KOPT-K1 (cell line): Measurements from ENCODE around the gene CDHR2.
A peak's percentile ranks its signal among the peaks of the same experiment; 100 is the strongest.
"Not testable (repeated sequence)": the region's sequence is repeated elsewhere in the genome, so short reads cannot be mapped to it uniquely, and the experiment has no call there.

Source experiments
- H3K27ac ChIP-seq: fragments of 200-600 bp; sonication (generic); 2 replicates; pipeline ENCODE4 v1.5.1; 2016; ENCODE audit warnings: antibody characterized with exemption, mild to moderate bottlenecking, low read depth, low read length; ENCODE audit not compliant: poor library complexity, severe bottlenecking
- H3K36me3 ChIP-seq: fragments of 200-600 bp; sonication (generic); 2 replicates; pipeline ENCODE4 v1.5.1; 2017; ENCODE audit warnings: antibody characterized with exemption, mild to moderate bottlenecking, low read length, moderate library complexity; ENCODE audit not compliant: insufficient read depth
- H3K9me3 ChIP-seq: fragments of 200-600 bp; sonication (generic); 2 replicates; pipeline ENCODE4 v1.5.1; 2017; ENCODE audit warnings: antibody characterized with exemption, low read length, mild to moderate bottlenecking; ENCODE audit not compliant: insufficient read depth, poor library complexity, severe bottlenecking

The CDHR2 gene

GRCh38 chr5:176543428-176544182 lies 5.5 kb upstream of the CDHR2 start:
- Histone ChIP-seq H3K36me3 (no peaks in the 10 kb centered on the region), H3K27ac (peak overlapping the region; percentile 90), H3K9me3 (no peaks in the 10 kb centered on the region)

GRCh38 chr5:176545388-176545736 lies 3.8 kb upstream of the CDHR2 start:
- H3K27ac ChIP-seq: no peak overlapping the region

DNA sequence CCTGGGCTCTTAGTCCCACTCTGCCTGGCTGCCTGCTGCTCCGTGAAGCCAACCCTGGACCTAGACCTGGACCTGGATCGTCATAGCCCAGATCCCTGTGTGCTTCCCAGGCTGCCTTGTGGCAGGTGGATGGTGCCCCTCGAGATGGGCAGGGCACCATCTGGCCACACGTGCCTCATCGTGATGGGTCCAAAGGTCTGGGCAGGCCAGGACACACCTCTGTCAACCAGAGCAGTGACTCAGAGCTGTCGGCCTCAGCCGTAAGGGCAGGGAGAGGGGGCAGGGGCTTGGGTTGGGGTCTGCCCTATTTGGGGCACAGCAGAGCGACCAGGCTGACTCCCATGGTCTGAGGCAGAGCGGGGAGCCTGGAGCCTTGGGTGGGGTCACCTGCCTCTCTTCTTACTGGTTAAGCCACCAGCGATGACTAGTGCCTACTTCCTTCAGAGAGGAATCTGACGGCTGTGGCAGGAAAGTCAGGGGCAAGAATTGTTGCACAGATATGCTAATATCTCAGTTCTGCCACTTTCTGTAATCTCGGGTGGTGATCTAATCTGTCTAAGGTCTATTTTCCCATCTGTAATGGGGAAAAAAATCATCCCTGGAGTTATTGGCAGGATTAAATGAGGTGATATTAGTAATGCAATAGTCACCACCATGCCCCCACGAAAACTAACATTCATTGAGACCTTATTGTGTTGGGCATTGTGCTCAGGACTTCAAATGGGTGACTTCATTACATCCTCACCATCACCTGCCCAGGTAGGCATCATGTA lies 3.2 kb upstream of the CDHR2 start:
- H3K27ac ChIP-seq: no peak overlapping the region
- no peaks in the 10 kb centered on the region for H3K36me3 ChIP-seq
- no peaks in the 10 kb centered on the region for H3K9me3 ChIP-seq

More at GRCh38 chr5:176545388-176545736, 3.8 kb upstream of the CDHR2 start:
- Histone ChIP-seq H3K9me3 (no peaks in the 10 kb centered on the region), H3K36me3 (no peaks in the 10 kb centered on the region)

DNA sequence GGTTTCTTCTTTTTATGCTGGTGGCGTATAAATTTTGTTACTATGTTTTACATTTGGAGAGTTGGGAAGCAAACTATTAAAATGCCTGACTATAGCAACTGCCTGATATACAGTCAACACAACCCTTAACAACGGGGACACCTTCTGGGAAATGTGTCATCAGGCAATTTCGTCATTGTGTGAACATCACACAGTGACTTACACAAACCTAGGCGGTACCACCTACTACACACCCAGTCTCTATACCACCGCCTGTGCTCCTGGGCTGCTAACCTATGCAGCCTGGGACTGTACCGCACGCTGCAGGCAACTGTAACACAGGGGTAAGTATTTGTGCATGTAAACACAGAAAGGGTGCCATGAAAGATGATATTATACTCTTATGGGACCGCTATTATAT lies 1.3 kb upstream of the CDHR2 start:
- no peak overlapping the region for H3K27ac ChIP-seq
- no peaks in the 10 kb centered on the region for H3K9me3 ChIP-seq
- H3K36me3 ChIP-seq: no peaks in the 10 kb centered on the region

- Histone ChIP-seq H3K9me3 (no peaks in the 10 kb centered on the region), H3K27ac (no peak overlapping the region), H3K36me3 (no peaks in the 10 kb centered on the region)
Measured at GRCh38 chr5:176549871-176550270, 729 bp downstream of the CDHR2 start.

GRCh38 chr5:176550275-176550831 lies 1.2 kb downstream of the CDHR2 start:
- Histone ChIP-seq H3K36me3 (no peaks in the 10 kb centered on the region), H3K9me3 (no peaks in the 10 kb centered on the region), H3K27ac (no peak overlapping the region)

GRCh38 chr5:176550937-176551336 lies 1.8 kb downstream of the CDHR2 start:
- H3K36me3 ChIP-seq, H3K27ac ChIP-seq: not testable (repeated sequence)

GRCh38 chr5:176552332-176552869 lies 3.3 kb downstream of the CDHR2 start:
- H3K36me3 ChIP-seq: no peaks in the 10 kb centered on the region
- H3K27ac ChIP-seq: no peak overlapping the region
- H3K9me3 ChIP-seq: no peaks in the 10 kb centered on the region

More at GRCh38 chr5:176550937-176551336, 1.8 kb downstream of the CDHR2 start:
- H3K9me3 ChIP-seq: not testable (repeated sequence)

- H3K9me3 ChIP-seq: no peaks in the 10 kb centered on the region
- H3K27ac ChIP-seq: no peak overlapping the region
- no peaks in the 10 kb centered on the region for H3K36me3 ChIP-seq
Measured at GRCh38 chr5:176553260-176554085, 4.3 kb downstream of the CDHR2 start.

DNA sequence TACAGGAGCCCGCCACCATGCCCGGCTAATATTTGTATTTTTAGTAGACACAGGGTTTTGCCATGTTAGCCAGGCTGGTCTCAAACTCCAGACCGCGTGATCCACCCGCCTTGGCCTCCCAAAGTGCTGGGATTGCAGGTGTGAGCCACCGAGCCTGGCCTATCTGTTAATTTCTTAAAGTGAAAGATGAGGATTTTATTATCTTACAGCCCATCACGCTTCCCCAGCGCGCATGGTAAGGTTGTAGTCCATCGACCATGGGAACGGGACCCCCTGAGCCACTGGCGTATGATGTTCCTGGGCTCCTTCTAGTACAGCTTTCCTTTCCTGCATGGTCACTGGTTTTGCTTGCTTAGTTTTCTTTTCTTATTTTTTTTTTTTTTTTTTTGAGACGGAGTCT lies 8.7 kb downstream of the CDHR2 start:
- Histone ChIP-seq H3K27ac (no peak overlapping the region), H3K9me3 (no peaks in the 10 kb centered on the region), H3K36me3 (no peaks in the 10 kb centered on the region)

GRCh38 chr5:176559683-176560082 lies 10.5 kb downstream of the CDHR2 start:
- Histone ChIP-seq H3K9me3 (no peaks in the 10 kb centered on the region), H3K27ac (no peak overlapping the region), H3K36me3 (no peaks in the 10 kb centered on the region)

GRCh38 chr5:176560364-176560763 lies 11.2 kb downstream of the CDHR2 start:
- Histone ChIP-seq H3K36me3 (no peaks in the 10 kb centered on the region), H3K27ac (no peak overlapping the region)

DNA sequence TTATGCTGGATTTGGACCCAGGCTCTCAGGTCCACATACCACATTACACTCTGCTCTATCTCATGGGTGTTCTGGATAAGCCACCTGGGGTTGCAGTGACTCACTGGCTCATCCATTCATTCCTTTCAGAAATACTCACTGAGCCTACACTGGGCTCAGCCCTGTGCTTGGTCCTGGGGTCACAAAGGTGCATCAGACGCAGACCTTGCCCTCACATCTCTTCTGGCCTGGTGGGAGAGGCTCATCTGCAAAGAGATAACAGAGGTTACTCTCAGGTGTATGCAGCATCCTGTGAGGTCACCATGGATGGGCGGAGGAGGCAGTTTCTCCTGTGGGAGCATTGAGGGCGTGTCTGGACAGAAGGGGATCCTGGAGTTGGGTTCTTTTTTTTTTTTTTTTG lies 12.1 kb downstream of the CDHR2 start:
- no peaks in the 10 kb centered on the region for H3K9me3 ChIP-seq
- no peak overlapping the region for H3K27ac ChIP-seq
- no peaks in the 10 kb centered on the region for H3K36me3 ChIP-seq

More at GRCh38 chr5:176560364-176560763, 11.2 kb downstream of the CDHR2 start:
- H3K9me3 ChIP-seq: no peaks in the 10 kb centered on the region

- Histone ChIP-seq H3K36me3 (no peaks in the 10 kb centered on the region), H3K27ac (no peak overlapping the region), H3K9me3 (no peaks in the 10 kb centered on the region)
Measured at GRCh38 chr5:176562189-176562588, 13.0 kb downstream of the CDHR2 start.

GRCh38 chr5:176564002-176564401 lies 14.9 kb downstream of the CDHR2 start:
- Histone ChIP-seq H3K27ac (no peak overlapping the region), H3K36me3 (no peaks in the 10 kb centered on the region), H3K9me3 (no peaks in the 10 kb centered on the region)
